ENCODE measurements around the gene ZFP57.

Gene ZFP57

GRCh38 chr6:29696147-29697125 lies 15.5 kb upstream of the ZFP57 start:
- DNase-seq (ENCODE audit: low spot score) = peak; percentile 57
- TF ChIP-seq CTCF (IDR thresholded peaks at IDR 0.05; ENCODE audit: extremely low read depth, insufficient read depth, missing control alignments) = peak; percentile 73
- in situ Hi-C loops (cut with MboI; ENCODE audit: low pct_unique_long_range_greater_than_20kb, low sequenced_read_pairs, unreplicated experiment) = no loop called here

- TF ChIP-seq CTCF (IDR thresholded peaks at IDR 0.05; ENCODE audit: extremely low read depth, insufficient read depth, missing control alignments) = no peak
- no peak for DNase-seq (ENCODE audit: low spot score)
- in situ Hi-C loops (cut with MboI; ENCODE audit: low pct_unique_long_range_greater_than_20kb, low sequenced_read_pairs, unreplicated experiment) = no loop called here
These were observed 13.7 kb upstream of the ZFP57 start for GRCh38 chr6:29694637-29695036.

GRCh38 chr6:29685718-29686326 lies 4.9 kb upstream of the ZFP57 start:
- in situ Hi-C loops (cut with MboI; ENCODE audit: low pct_unique_long_range_greater_than_20kb, low sequenced_read_pairs, unreplicated experiment) = no loop called here
- DNase-seq (ENCODE audit: low spot score) = no peak

GRCh38 chr6:29681811-29682210 lies 859 bp upstream of the ZFP57 start:
- TF ChIP-seq CTCF (IDR thresholded peaks at IDR 0.05; ENCODE audit: extremely low read depth, insufficient read depth, missing control alignments) = no peak
- no peak for DNase-seq (ENCODE audit: low spot score)
- in situ Hi-C loops (cut with MboI; ENCODE audit: low pct_unique_long_range_greater_than_20kb, low sequenced_read_pairs, unreplicated experiment) = no loop called here

More at GRCh38 chr6:29685718-29686326, 4.9 kb upstream of the ZFP57 start:
- peak; percentile 22 for TF ChIP-seq CTCF (IDR thresholded peaks at IDR 0.05; ENCODE audit: extremely low read depth, insufficient read depth, missing control alignments)

- in situ Hi-C loops (cut with MboI; ENCODE audit: low pct_unique_long_range_greater_than_20kb, low sequenced_read_pairs, unreplicated experiment) = no loop called here
- DNase-seq (ENCODE audit: low spot score) = no peak
These were observed 536 bp downstream of the ZFP57 start for GRCh38 chr6:29680416-29680815.

GRCh38 chr6:29679962-29680361 lies 990 bp downstream of the ZFP57 start:
- no peak for DNase-seq (ENCODE audit: low spot score)
- in situ Hi-C loops (cut with MboI; ENCODE audit: low pct_unique_long_range_greater_than_20kb, low sequenced_read_pairs, unreplicated experiment) = no loop called here
- no peak for TF ChIP-seq CTCF (IDR thresholded peaks at IDR 0.05; ENCODE audit: extremely low read depth, insufficient read depth, missing control alignments)

More at GRCh38 chr6:29680416-29680815, 536 bp downstream of the ZFP57 start:
- no peak for TF ChIP-seq CTCF (IDR thresholded peaks at IDR 0.05; ENCODE audit: extremely low read depth, insufficient read depth, missing control alignments)
